HEK293 (cell line): ENCODE data around the gene TIAL1.

Source experiments
- CTCF ChIA-PET: fragments of 350-600 bp; formaldehyde crosslinking; extraction: SDS; loops from one replicate; lab custom pipeline; 2021; ENCODE audit warnings: antibody characterized with exemption; lab: Yijun Ruan, JAX
- POLR2A ChIA-PET: fragments of 300-600 bp; formaldehyde crosslinking; extraction: SDS; loops from one replicate; lab custom pipeline; 2020; ENCODE audit warnings: antibody characterized with exemption, inconsistent platforms; lab: Yijun Ruan, JAX
- H3K27ac ChIP-seq: fragments of 200-500 bp; sonication (Bioruptor generic); 2 replicates; pipeline ENCODE4 v1.5.1; 2014; ENCODE audit warnings: low read depth, low read length, control low read depth, inconsistent platforms; ENCODE audit errors: extremely low read depth
- H3K36me3 ChIP-seq, 2 experiments: fragments of 200-500 bp in 1 of 2; sonication (Bioruptor generic) in 1 of 2; 1 replicate in 1 of 2; 2 replicates in 1 of 2; pipeline ENCODE4 v1.5.1; 2014 to 2017; ENCODE audit warnings: inconsistent platforms in 2 of 2, low read length in 2 of 2; ENCODE audit not compliant: control insufficient read depth in 2 of 2, insufficient read depth in 1 of 2
- H3K4me1 ChIP-seq: fragments of 200-500 bp; sonication (Bioruptor generic); 2 replicates; pipeline ENCODE4 v1.5.1; 2014; ENCODE audit warnings: mild to moderate bottlenecking, low read length, inconsistent platforms; ENCODE audit not compliant: control insufficient read depth, insufficient read depth
- H3K4me3 ChIP-seq: 2 replicates; pipeline ENCODE4 v1.5.1; 2011; ENCODE audit warnings: low read depth, mild to moderate bottlenecking, control low read depth, low read length, moderate library complexity
- H3K9me3 ChIP-seq: fragments of 200-500 bp; sonication (Bioruptor generic); 2 replicates; pipeline ENCODE4 v1.5.1; 2014; ENCODE audit warnings: low read depth, low read length, inconsistent platforms; ENCODE audit not compliant: control insufficient read depth, insufficient read depth
- EGR2 ChIP-seq: fragments of 450-650 bp; formaldehyde crosslinking; IDR thresholded peaks from 2 replicates; pipeline ENCODE4 v1.5.1; 2016; ENCODE audit warnings: low read depth, missing biosample characterization, missing genetic modification characterization
- KLF1 ChIP-seq: fragments of 450-650 bp; formaldehyde crosslinking; IDR thresholded peaks from 2 replicates; pipeline ENCODE4 v1.5.1; 2016; ENCODE audit warnings: missing biosample characterization, missing genetic modification characterization
- PATZ1 ChIP-seq: fragments of 450-650 bp; formaldehyde crosslinking; IDR thresholded peaks from 2 replicates; pipeline ENCODE4 v1.5.1; 2016; ENCODE audit warnings: missing biosample characterization, missing genetic modification characterization
- PRDM4 ChIP-seq: fragments of 450-650 bp; formaldehyde crosslinking; IDR thresholded peaks from 2 replicates; pipeline ENCODE4 v1.5.1; 2017; ENCODE audit warnings: missing biosample characterization, missing genetic modification characterization
- SP2 ChIP-seq: fragments of 450-650 bp; formaldehyde crosslinking; IDR thresholded peaks from 2 replicates; pipeline ENCODE4 v1.5.1; 2016; ENCODE audit warnings: missing biosample characterization, missing genetic modification characterization
- ZBTB44 ChIP-seq: fragments of 450-650 bp; IDR thresholded peaks from 2 replicates; pipeline ENCODE4 v1.5.1; 2018; ENCODE audit warnings: missing biosample characterization, mild to moderate bottlenecking, missing genetic modification characterization
- ZBTB48 ChIP-seq: fragments of 450-650 bp; formaldehyde crosslinking; IDR thresholded peaks from 2 replicates; pipeline ENCODE4 v1.5.1; 2016; ENCODE audit warnings: missing biosample characterization, missing genetic modification characterization
- ZFP37 ChIP-seq: fragments of 450-650 bp; formaldehyde crosslinking; IDR thresholded peaks from 2 replicates; pipeline ENCODE4 v1.5.1; 2016; ENCODE audit warnings: missing biosample characterization, missing genetic modification characterization
- ZIC2 ChIP-seq: fragments of 450-650 bp; formaldehyde crosslinking; IDR thresholded peaks from 2 replicates; pipeline ENCODE4 v1.5.1; 2016; ENCODE audit warnings: missing biosample characterization, missing genetic modification characterization
- ZNF146 ChIP-seq: fragments of 450-650 bp; formaldehyde crosslinking; IDR thresholded peaks from 2 replicates; pipeline ENCODE4 v1.5.1; 2016; ENCODE audit warnings: missing biosample characterization, missing genetic modification characterization
- ZNF239 ChIP-seq: fragments of 450-650 bp; formaldehyde crosslinking; IDR thresholded peaks from 2 replicates; pipeline ENCODE4 v1.5.1; 2016; ENCODE audit warnings: missing biosample characterization, missing genetic modification characterization
- ZNF26 ChIP-seq: fragments of 450-650 bp; formaldehyde crosslinking; IDR thresholded peaks from 2 replicates; pipeline ENCODE4 v1.5.1; 2016; ENCODE audit warnings: missing biosample characterization, missing genetic modification characterization
- ZNF274 ChIP-seq, 2 experiments: fragments of 200-500 bp in 1 of 2; fragments of 450-650 bp in 1 of 2; sonication (Bioruptor generic) in 1 of 2; formaldehyde crosslinking in 1 of 2; IDR thresholded peaks; 2 replicates each; pipeline versions ENCODE4 v1.5.1 to v1.6.1; 2014 to 2016; ENCODE audit warnings: borderline replicate concordance in 1 of 2, inconsistent platforms in 1 of 2, low read length in 1 of 2, missing biosample characterization in 1 of 2, missing genetic modification characterization in 1 of 2
- ZNF335 ChIP-seq: fragments of 450-650 bp; formaldehyde crosslinking; conservative IDR thresholded peaks from 2 replicates; pipeline ENCODE4 v1.5.1; 2016; ENCODE audit warnings: missing biosample characterization, missing genetic modification characterization
- ZNF610 ChIP-seq: fragments of 450-650 bp; formaldehyde crosslinking; IDR thresholded peaks from 2 replicates; pipeline ENCODE4 v1.5.1; 2016; ENCODE audit warnings: missing biosample characterization, missing genetic modification characterization, borderline replicate concordance
- ZNF639 ChIP-seq: fragments of 450-650 bp; formaldehyde crosslinking; IDR thresholded peaks from 2 replicates; pipeline ENCODE4 v1.5.1; 2016; ENCODE audit warnings: missing biosample characterization, missing genetic modification characterization
- ZNF658 ChIP-seq: fragments of 450-650 bp; formaldehyde crosslinking; IDR thresholded peaks from 2 replicates; pipeline ENCODE4; 2016; ENCODE audit warnings: missing biosample characterization, missing genetic modification characterization
- ZNF660 ChIP-seq: fragments of 450-650 bp; IDR thresholded peaks from 2 replicates; pipeline ENCODE4 v1.5.1; 2018; ENCODE audit warnings: missing biosample characterization, mild to moderate bottlenecking, missing genetic modification characterization
- ZNF664 ChIP-seq: fragments of 450-650 bp; formaldehyde crosslinking; IDR thresholded peaks from 2 replicates; pipeline ENCODE4 v1.5.1; 2016; ENCODE audit warnings: missing biosample characterization, missing genetic modification characterization
- ZNF785 ChIP-seq: fragments of 450-650 bp; formaldehyde crosslinking; IDR thresholded peaks from 2 replicates; pipeline ENCODE4 v1.5.1; 2016; ENCODE audit warnings: missing biosample characterization, missing genetic modification characterization

Gene TIAL1

GRCh38 chr10:119597405-119598186, 832 bp upstream of the TIAL1 start (continued):
- TF ChIP-seq ZNF639 (no peak), ZBTB48 (tag by site-specific recombination) (no peak), ZNF660 (tag by site-specific recombination) (0 out of 2 replicates have a peak, but pooled peaks have one; percentile 51), ZNF239 (tag by site-specific recombination) (no peak), ZNF26 (tag by site-specific recombination) (no peak), ZIC2 (tag by site-specific recombination) (no peak), ZBTB44 (no peak), ZNF785 (tag by site-specific recombination) (no peak), ZNF610 (tag by site-specific recombination) (no peak), ZNF274 (IDR thresholded peaks at IDR 0.05; ENCODE audit: low read length) (no peak), ZNF274 (tag by site-specific recombination; IDR thresholded peaks at IDR 0.05; ENCODE audit: borderline replicate concordance) (no peak), KLF1 (0 out of 2 replicates have a peak, but pooled peaks have one; percentile 19), ZNF658 (no peak), PRDM4 (tag by site-specific recombination) (peak; percentile 48; the same call in 1 of the 2 replicates)

- ChIA-PET CTCF (interaction anchor here (0.5 to 0.7 kb wide), 3 partner anchors 31 to 491 kb away, joined by 3 to 4 read pairs (median 3); no protein-coding TSS in a partner anchor), POLR2A (interaction anchor here (0.7 to 1.9 kb wide), 7 partner anchors 53 to 277 kb away, joined by 3 to 9 read pairs (median 5); partner anchors contain the start of genes BAG3, INPP5F, MCMBP and RGS10)
- peak overlapping the region; percentile 98 for H3K27ac ChIP-seq
- peaks cover 8 to 14% of the 10 kb centered on the region in 2 experiments; a peak in 2 of 3 replicates for H3K36me3 ChIP-seq
- H3K4me1 ChIP-seq = peaks cover 18% of the 10 kb centered on the region
- H3K9me3 ChIP-seq = no peaks in the 10 kb centered on the region
- H3K4me3 ChIP-seq = peak overlapping the region; percentile 81
- TF ChIP-seq ZNF664 (tag by site-specific recombination) (no peak), ZNF335 (tag by site-specific recombination) (0 out of 2 replicates have a peak, but pooled peaks have one; percentile 32), ZNF146 (tag by site-specific recombination) (peak; percentile 39), PATZ1 (tag by site-specific recombination) (no peak; the same call in 1 of the 2 replicates), ZNF26 (tag by site-specific recombination) (no peak), EGR2 (tag by site-specific recombination) (peak; percentile 80), ZFP37 (tag by site-specific recombination) (0 out of 2 replicates have a peak, but pooled peaks have one; percentile 30), SP2 (peak; percentile 56)
These were observed 868 bp downstream of the TIAL1 start for GRCh38 chr10:119595676-119596515.
